ENCODE measurements around the gene YBX2. TPM values are rescaled to one million over a fixed set of nuclear protein-coding genes. Genes with fewer than 3 reads are reported as not detected.
A peak's percentile ranks its signal among the peaks of the same experiment; 100 is the strongest.
"Not testable (repeated sequence)": the region's sequence is repeated elsewhere in the genome, so short reads cannot be mapped to it uniquely, and the experiment has no call there.

YBX2 gene
- total and polyA plus RNA-seq, 2 donors (not counting 1 experiment from before 2014, with no cell fraction given), result 0.15 to 0.22 TPM

DNA sequence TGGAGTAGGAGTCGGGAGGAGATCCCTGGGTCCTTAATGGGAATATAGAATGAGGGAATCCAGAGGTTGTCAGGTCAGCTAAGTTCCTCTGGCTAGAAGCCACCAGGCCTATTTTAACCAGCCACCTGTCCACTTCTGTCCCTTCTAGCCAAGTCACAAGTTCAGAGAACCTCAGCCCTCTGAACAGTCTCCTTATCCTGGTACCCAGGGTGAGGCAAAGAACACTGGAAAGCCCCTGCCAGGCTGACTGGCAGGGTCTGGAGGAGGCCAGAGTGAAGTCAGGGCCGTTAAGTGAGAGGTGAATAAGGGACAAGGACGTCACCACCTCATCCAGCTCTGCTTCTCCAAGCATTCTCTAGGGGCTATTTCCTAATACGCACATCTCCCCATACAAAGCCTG is 45.6 kb downstream of the YBX2 start:
- no peak for ATAC-seq (ENCODE audit: low read depth)
- no peak overlapping the region for H3K4me3 ChIP-seq (ENCODE audit: control extremely low read depth in 1 of 5, extremely low read depth in 1 of 5, insufficient read depth in 1 of 5, low read depth in 2 of 5, low read length in 4 of 5)
- 86% methylated on average over 3 of the region's 4 CpGs for WGBS (ENCODE audit: insufficient coverage)
- CTCF ChIA-PET, result interaction anchor here (1.3 kb wide), 1 partner anchor 8 kb away, joined by 4 read pairs; no protein-coding TSS in a partner anchor
- intact Hi-C loops (cut with micrococcal nuclease), result no loop called here
- no peaks in the 10 kb centered on the region for H3K9me3 Mint-ChIP-seq (ENCODE audit: insufficient read depth)
- H3K4me3 Mint-ChIP-seq, result peak overlapping the region; percentile 94
- peak overlapping the region; percentile 25 for H3K4me2 ChIP-seq (replicated peaks; ENCODE audit: low read depth, low read length, poor library complexity, severe bottlenecking)
- no peaks in the 10 kb centered on the region for H3K9me3 ChIP-seq (ENCODE audit: control extremely low read depth in 1 of 3, control insufficient read depth in 2 of 3, insufficient read depth in 1 of 3, low read length in 2 of 3)
- H2AFZ ChIP-seq (ENCODE audit: insufficient read depth, low read depth, low read length, poor library complexity, severe bottlenecking), result no peak overlapping the region
- H3K36me3 ChIP-seq (replicated peaks in 1 of 2; ENCODE audit: control extremely low read depth in 1 of 2, control insufficient read depth in 1 of 2, extremely low read depth in 1 of 2, insufficient read depth in 2 of 2, low read length in 1 of 2), result peaks cover 8 to 30% of the 10 kb centered on the region in 2 experiments
- POLR2A ChIA-PET, result interaction anchor here (1.3 to 3.6 kb wide), 2 partner anchors 10 to 14 kb away, joined by 3 to 26 read pairs; partner anchors contain the start of genes DVL2 and PHF23
- H3K27me3 ChIP-seq (replicated peaks in 1 of 4; ENCODE audit: control extremely low read depth in 1 of 4, control insufficient read depth in 3 of 4, insufficient read depth in 4 of 4, low read length in 3 of 4), result no peaks in the 10 kb centered on the region
- peaks cover 18% of the 10 kb centered on the region for H4K20me1 ChIP-seq (ENCODE audit: control insufficient read depth, insufficient read depth, low read length, poor library complexity, severe bottlenecking)
- H3K9ac ChIP-seq (ENCODE audit: low read length), result no peak overlapping the region
- H3K27ac Mint-ChIP-seq, result peak overlapping the region; percentile 41
- no peak for TF ChIP-seq EZH2 (IDR thresholded peaks at IDR 0.05; ENCODE audit: borderline replicate concordance, insufficient read depth, low read depth, low read length, poor library complexity, severe bottlenecking)
- TF ChIP-seq, protein P1, sequence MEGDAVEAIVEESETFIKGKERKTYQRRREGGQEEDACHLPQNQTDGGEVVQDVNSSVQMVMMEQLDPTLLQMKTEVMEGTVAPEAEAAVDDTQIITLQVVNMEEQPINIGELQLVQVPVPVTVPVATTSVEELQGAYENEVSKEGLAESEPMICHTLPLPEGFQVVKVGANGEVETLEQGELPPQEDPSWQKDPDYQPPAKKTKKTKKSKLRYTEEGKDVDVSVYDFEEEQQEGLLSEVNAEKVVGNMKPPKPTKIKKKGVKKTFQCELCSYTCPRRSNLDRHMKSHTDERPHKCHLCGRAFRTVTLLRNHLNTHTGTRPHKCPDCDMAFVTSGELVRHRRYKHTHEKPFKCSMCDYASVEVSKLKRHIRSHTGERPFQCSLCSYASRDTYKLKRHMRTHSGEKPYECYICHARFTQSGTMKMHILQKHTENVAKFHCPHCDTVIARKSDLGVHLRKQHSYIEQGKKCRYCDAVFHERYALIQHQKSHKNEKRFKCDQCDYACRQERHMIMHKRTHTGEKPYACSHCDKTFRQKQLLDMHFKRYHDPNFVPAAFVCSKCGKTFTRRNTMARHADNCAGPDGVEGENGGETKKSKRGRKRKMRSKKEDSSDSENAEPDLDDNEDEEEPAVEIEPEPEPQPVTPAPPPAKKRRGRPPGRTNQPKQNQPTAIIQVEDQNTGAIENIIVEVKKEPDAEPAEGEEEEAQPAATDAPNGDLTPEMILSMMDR (IDR thresholded peaks at IDR 0.05), result no peak
- H3K4me1 ChIP-seq (ENCODE audit: control insufficient read depth in 2 of 2, insufficient read depth in 2 of 2, low read length in 2 of 2), result peaks cover 30 to 33% of the 10 kb centered on the region in 2 donors
- H3K27ac ChIP-seq (ENCODE audit: low read length in 2 of 2), result peak overlapping the region in 1 of 2 donors; percentile 100
- H3K4me1 Mint-ChIP-seq, result peaks cover 43% of the 10 kb centered on the region
- no peaks in the 10 kb centered on the region for H3K27me3 Mint-ChIP-seq
- H3K79me2 ChIP-seq (ENCODE audit: control insufficient read depth, insufficient read depth, low read length), result peaks cover 58% of the 10 kb centered on the region
- DNase-seq, result no peak

DNA sequence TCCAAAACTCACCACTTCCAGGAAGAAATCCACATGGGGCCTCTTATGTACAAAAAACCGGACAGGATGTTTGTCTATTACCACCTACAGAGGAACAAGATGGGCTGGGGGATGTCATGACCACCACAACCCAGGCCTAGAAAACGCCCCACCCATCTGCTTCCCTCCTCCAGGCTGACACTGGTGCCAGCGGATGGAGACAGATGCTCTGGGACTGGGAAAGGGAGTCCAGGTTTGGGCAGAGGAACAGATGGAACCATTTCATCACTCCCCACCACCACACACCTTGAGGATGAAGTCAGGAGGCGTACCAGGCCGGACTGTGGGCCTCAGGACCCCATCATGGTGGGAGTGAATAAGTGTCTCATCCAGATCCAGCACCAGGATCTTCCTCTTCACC is 47.7 kb downstream of the YBX2 start:
- no peak for ATAC-seq (ENCODE audit: low read depth)
- no peak for DNase-seq
- H3K79me2 ChIP-seq (ENCODE audit: control insufficient read depth, insufficient read depth, low read length), result peaks cover 60% of the 10 kb centered on the region
- H3K4me1 ChIP-seq (ENCODE audit: control insufficient read depth in 2 of 2, insufficient read depth in 2 of 2, low read length in 2 of 2), result peaks cover 26 to 30% of the 10 kb centered on the region in 2 donors
- Mint-ChIP-seq H3K9me3 (ENCODE audit: insufficient read depth) (no peaks in the 10 kb centered on the region), H3K4me3 (no peak overlapping the region), H3K27me3 (no peaks in the 10 kb centered on the region), H3K27ac (no peak overlapping the region), H3K4me1 (peaks cover 39% of the 10 kb centered on the region)
- CTCF ChIA-PET, result no interaction called here
- 100% methylated on average over 1 of the region's 5 CpGs for WGBS (ENCODE audit: insufficient coverage)
- TF ChIP-seq, protein P1 (IDR thresholded peaks at IDR 0.05), result no peak
- TF ChIP-seq EZH2 (IDR thresholded peaks at IDR 0.05; ENCODE audit: borderline replicate concordance, insufficient read depth, low read depth, low read length, poor library complexity, severe bottlenecking), result no peak
- H3K27ac ChIP-seq (ENCODE audit: low read length in 2 of 2), result no peak overlapping the region
- no peak overlapping the region for H3K9ac ChIP-seq (ENCODE audit: low read length)
- no peak overlapping the region for H2AFZ ChIP-seq (ENCODE audit: insufficient read depth, low read depth, low read length, poor library complexity, severe bottlenecking)
- H3K36me3 ChIP-seq (replicated peaks in 1 of 2; ENCODE audit: control extremely low read depth in 1 of 2, control insufficient read depth in 1 of 2, extremely low read depth in 1 of 2, insufficient read depth in 2 of 2, low read length in 1 of 2), result peaks cover 8 to 26% of the 10 kb centered on the region in 2 experiments
- POLR2A ChIA-PET, result no interaction called here
- H3K9me3 ChIP-seq (ENCODE audit: control extremely low read depth in 1 of 3, control insufficient read depth in 2 of 3, insufficient read depth in 1 of 3, low read length in 2 of 3), result no peaks in the 10 kb centered on the region
- peaks cover 18% of the 10 kb centered on the region for H4K20me1 ChIP-seq (ENCODE audit: control insufficient read depth, insufficient read depth, low read length, poor library complexity, severe bottlenecking)
- H3K27me3 ChIP-seq (replicated peaks in 1 of 4; ENCODE audit: control extremely low read depth in 1 of 4, control insufficient read depth in 3 of 4, insufficient read depth in 4 of 4, low read length in 3 of 4), result no peaks in the 10 kb centered on the region
- H3K4me2 ChIP-seq (replicated peaks; ENCODE audit: low read depth, low read length, poor library complexity, severe bottlenecking), result no peak overlapping the region
- H3K4me3 ChIP-seq (ENCODE audit: control extremely low read depth in 1 of 5, extremely low read depth in 1 of 5, insufficient read depth in 1 of 5, low read depth in 2 of 5, low read length in 4 of 5), result no peak overlapping the region
- intact Hi-C loops (cut with micrococcal nuclease), result no loop called here

DNA sequence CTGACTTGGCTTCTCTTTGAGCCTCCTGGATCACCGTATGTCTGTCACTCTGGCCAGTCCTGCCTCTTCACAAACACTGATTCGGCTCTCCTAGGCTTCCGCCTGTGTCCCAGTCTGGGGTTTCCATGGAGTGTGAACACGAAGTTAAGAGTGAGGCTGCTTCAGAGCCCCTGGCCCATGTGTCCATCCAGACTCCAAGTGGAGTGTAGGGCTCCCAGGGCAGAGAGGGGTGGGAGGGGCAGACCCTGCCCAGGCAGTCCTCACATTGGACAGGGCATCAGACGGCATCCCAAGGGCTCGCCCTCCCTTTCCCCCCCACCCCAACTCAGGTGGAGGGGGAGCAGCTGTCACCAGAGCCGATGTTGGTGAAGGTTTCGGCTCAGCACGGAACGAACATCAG is 50.6 kb downstream of the YBX2 start:
- H3K27me3 ChIP-seq (replicated peaks in 1 of 4; ENCODE audit: control extremely low read depth in 1 of 4, control insufficient read depth in 3 of 4, insufficient read depth in 4 of 4, low read length in 3 of 4); H3K9ac ChIP-seq (ENCODE audit: low read length); ATAC-seq (ENCODE audit: low read depth); intact Hi-C loops (cut with micrococcal nuclease); H3K9me3 Mint-ChIP-seq (ENCODE audit: insufficient read depth); DNase-seq; H3K27me3 Mint-ChIP-seq; H3K4me2 ChIP-seq (replicated peaks; ENCODE audit: low read depth, low read length, poor library complexity, severe bottlenecking); H3K9me3 ChIP-seq (ENCODE audit: control extremely low read depth in 1 of 3, control insufficient read depth in 2 of 3, insufficient read depth in 1 of 3, low read length in 2 of 3); H2AFZ ChIP-seq (ENCODE audit: insufficient read depth, low read depth, low read length, poor library complexity, severe bottlenecking); H3K4me3 ChIP-seq (ENCODE audit: control extremely low read depth in 1 of 5, extremely low read depth in 1 of 5, insufficient read depth in 1 of 5, low read depth in 2 of 5, low read length in 4 of 5): not testable (repeated sequence)
- H3K4me1 ChIP-seq (ENCODE audit: control insufficient read depth in 2 of 2, insufficient read depth in 2 of 2, low read length in 2 of 2), result peaks cover 27 to 30% of the 10 kb centered on the region in 2 donors
- POLR2A ChIA-PET, result interaction anchor here (0.7 to 13.1 kb wide), 3 partner anchors 8 to 220 kb away, joined by 6 to 157 read pairs (median 14); partner anchors contain the start of genes ACADVL, CTDNEP1, DLG4 and ELP5
- Mint-ChIP-seq H3K4me1 (peaks cover 40% of the 10 kb centered on the region), H3K27ac (peak overlapping the region; percentile 77), H3K4me3 (peak overlapping the region; percentile 52)
- peaks cover 8 to 37% of the 10 kb centered on the region in 2 experiments for H3K36me3 ChIP-seq (replicated peaks in 1 of 2; ENCODE audit: control extremely low read depth in 1 of 2, control insufficient read depth in 1 of 2, extremely low read depth in 1 of 2, insufficient read depth in 2 of 2, low read length in 1 of 2)
- peaks cover 21% of the 10 kb centered on the region for H4K20me1 ChIP-seq (ENCODE audit: control insufficient read depth, insufficient read depth, low read length, poor library complexity, severe bottlenecking)
- peak overlapping the region in 1 of 2 donors; percentile 97 for H3K27ac ChIP-seq (ENCODE audit: low read length in 2 of 2)
- CTCF ChIA-PET, result interaction anchor here (1.4 kb wide), 1 partner anchor 23 kb away, joined by 4 read pairs; no protein-coding TSS in a partner anchor
- peaks cover 50% of the 10 kb centered on the region for H3K79me2 ChIP-seq (ENCODE audit: control insufficient read depth, insufficient read depth, low read length)
- 88% methylated on average over 6 of the region's 10 CpGs for WGBS (ENCODE audit: insufficient coverage)

Measured in B cell (primary cell).